ENCODE data around the gene SLX4. TPM values are rescaled to one million over a fixed set of nuclear protein-coding genes. Genes with fewer than 3 reads are reported as not detected.

Gene SLX4
- total RNA-seq, 4 donors from 2014 or later: 3.1 to 5.6 (median 3.9) TPM

- H3K36me3 ChIP-seq: peaks cover 0 to 68% (median 2%) of the 10 kb centered on the region in 3 donors
- DNase-seq: no peak
- TF ChIP-seq POLR2A (IDR thresholded peaks at IDR 0.05) (no peak), CTCF (IDR thresholded peaks at IDR 0.05) (no peak)
These were observed 16.3 kb downstream of the SLX4 start for GRCh38 chr16:3595110-3595486.

GRCh38 chr16:3594316-3595109 lies 16.9 kb downstream of the SLX4 start:
- no peak for TF ChIP-seq CTCF (IDR thresholded peaks at IDR 0.05)
- no peak for TF ChIP-seq POLR2A (IDR thresholded peaks at IDR 0.05)
- Histone ChIP-seq H3K4me3 (no peak overlapping the region), H3K36me3 (peaks cover 0 to 68% (median 0%) of the 10 kb centered on the region in 3 donors), H3K4me1 (peaks cover 0 to 13% (median 5%) of the 10 kb centered on the region in 3 donors), H3K27me3 (no peaks in the 10 kb centered on the region), H3K9me3 (no peaks in the 10 kb centered on the region), H3K27ac (no peak overlapping the region)
- intact Hi-C loops (cut with DNase I): no loop called here
- no peak for DNase-seq
- WGBS, 2 donors: 89 to 90% methylated on average over 11 to 15 of the region's 22 CpGs

More at GRCh38 chr16:3595110-3595486, 16.3 kb downstream of the SLX4 start:
- Histone ChIP-seq H3K27me3 (no peaks in the 10 kb centered on the region), H3K4me1 (peaks cover 0 to 13% (median 5%) of the 10 kb centered on the region in 3 donors), H3K9me3 (no peaks in the 10 kb centered on the region), H3K4me3 (no peak overlapping the region), H3K27ac (no peak overlapping the region)
- no CpG with 5 or more reads among the region's 11 CpGs for WGBS, 2 donors
- intact Hi-C loops (cut with DNase I): no loop called here

GRCh38 chr16:3592559-3592958 lies 18.8 kb downstream of the SLX4 start:
- H3K36me3 ChIP-seq: peaks cover 0 to 64% (median 0%) of the 10 kb centered on the region in 3 donors
- no peak for DNase-seq

GRCh38 chr16:3591991-3592390 lies 19.4 kb downstream of the SLX4 start:
- Histone ChIP-seq H3K27me3 (no peaks in the 10 kb centered on the region), H3K36me3 (peaks cover 0 to 59% (median 0%) of the 10 kb centered on the region in 3 donors), H3K9me3 (no peaks in the 10 kb centered on the region), H3K27ac (peak overlapping the region in 2 of 4 donors; percentile 54 to 60), H3K4me1 (peaks cover 0 to 22% (median 5%) of the 10 kb centered on the region in 3 donors), H3K4me3 (no peak overlapping the region)
- intact Hi-C loops (cut with DNase I): no loop called here
- DNase-seq: no peak
- TF ChIP-seq CTCF (IDR thresholded peaks at IDR 0.05) (no peak), POLR2A (IDR thresholded peaks at IDR 0.05) (no peak)
- 98% methylated on average over 5 of the region's 6 CpGs; no CpG with 5 or more reads in 1 of the 2 donors for WGBS, 2 donors

More at GRCh38 chr16:3592559-3592958, 18.8 kb downstream of the SLX4 start:
- intact Hi-C loops (cut with DNase I): no loop called here
- TF ChIP-seq CTCF (IDR thresholded peaks at IDR 0.05) (no peak), POLR2A (IDR thresholded peaks at IDR 0.05) (no peak)
- H3K9me3 ChIP-seq: no peaks in the 10 kb centered on the region
- no peak overlapping the region for H3K4me3 ChIP-seq
- peaks cover 0 to 16% (median 5%) of the 10 kb centered on the region in 3 donors for H3K4me1 ChIP-seq
- 82 to 97% methylated on average over 7 to 10 of the region's 12 CpGs for WGBS, 2 donors
- no peak overlapping the region for H3K27ac ChIP-seq
- H3K27me3 ChIP-seq: no peaks in the 10 kb centered on the region

GRCh38 chr16:3591436-3591803 lies 20.0 kb downstream of the SLX4 start:
- TF ChIP-seq CTCF (IDR thresholded peaks at IDR 0.05) (no peak), POLR2A (IDR thresholded peaks at IDR 0.05) (no peak)
- Histone ChIP-seq H3K36me3 (peaks cover 0 to 56% (median 0%) of the 10 kb centered on the region in 3 donors), H3K4me1 (peaks cover 0 to 23% (median 5%) of the 10 kb centered on the region in 3 donors), H3K9me3 (no peaks in the 10 kb centered on the region), H3K27ac (peak overlapping the region in 3 of 4 donors; percentile 14 to 60 (median 54)), H3K27me3 (no peaks in the 10 kb centered on the region), H3K4me3 (no peak overlapping the region)
- intact Hi-C loops (cut with DNase I): no loop called here
- WGBS, 2 donors: 79 to 90% methylated on average over 2 to 4 of the region's 5 CpGs
- no peak for DNase-seq
